HG02610 (cell line): ENCODE results near the gene TRIP4.
"Not testable (repeated sequence)": the region's sequence is repeated elsewhere in the genome, so short reads cannot be mapped to it uniquely, and the experiment has no call there.

ENCODE experiments used
- ATAC-seq: cut with Tn5 transposase; IDR thresholded peaks from one replicate; pipeline ENCODE4 v1.9.1; 2021; ENCODE audit warnings: mild to moderate bottlenecking, moderate library complexity; ENCODE audit not compliant: unreplicated experiment

Gene TRIP4

DNA sequence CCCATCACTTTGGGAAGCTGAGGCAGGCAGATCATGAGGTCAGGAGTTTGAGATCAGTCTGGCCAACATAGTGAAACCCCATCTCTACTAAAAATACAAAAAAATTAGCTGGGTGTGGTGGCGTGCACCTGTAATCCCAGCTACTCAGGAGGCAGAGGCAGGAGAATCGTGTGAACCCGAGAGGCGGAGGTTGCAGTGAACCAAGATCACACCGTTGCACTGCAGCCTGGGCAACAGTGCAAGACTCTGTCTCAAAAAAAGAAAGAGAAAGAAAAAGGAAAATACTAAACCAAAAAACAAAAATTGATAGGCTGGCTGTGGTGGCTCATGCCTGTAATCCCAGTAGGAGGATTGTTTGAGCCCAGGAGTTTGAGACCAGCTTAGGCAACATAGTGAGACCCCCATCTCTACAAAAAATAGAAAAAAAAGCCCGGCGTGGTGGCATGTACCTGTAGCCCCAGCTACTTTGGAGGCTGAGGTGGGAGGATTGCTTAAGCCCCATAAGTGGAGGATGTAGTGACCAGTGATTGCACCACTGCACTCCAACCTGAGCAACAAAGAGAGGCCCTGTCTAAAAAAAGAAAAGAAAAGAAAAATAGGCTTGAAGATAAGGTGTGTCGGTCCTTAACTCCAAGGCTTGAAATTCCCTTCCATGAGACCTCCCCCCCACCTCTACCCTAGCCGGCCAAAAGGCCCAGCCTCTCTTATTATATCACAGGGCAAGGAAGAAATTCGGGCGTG is 7.3 kb upstream of the TRIP4 start:
- not testable (repeated sequence) for ATAC-seq

DNA sequence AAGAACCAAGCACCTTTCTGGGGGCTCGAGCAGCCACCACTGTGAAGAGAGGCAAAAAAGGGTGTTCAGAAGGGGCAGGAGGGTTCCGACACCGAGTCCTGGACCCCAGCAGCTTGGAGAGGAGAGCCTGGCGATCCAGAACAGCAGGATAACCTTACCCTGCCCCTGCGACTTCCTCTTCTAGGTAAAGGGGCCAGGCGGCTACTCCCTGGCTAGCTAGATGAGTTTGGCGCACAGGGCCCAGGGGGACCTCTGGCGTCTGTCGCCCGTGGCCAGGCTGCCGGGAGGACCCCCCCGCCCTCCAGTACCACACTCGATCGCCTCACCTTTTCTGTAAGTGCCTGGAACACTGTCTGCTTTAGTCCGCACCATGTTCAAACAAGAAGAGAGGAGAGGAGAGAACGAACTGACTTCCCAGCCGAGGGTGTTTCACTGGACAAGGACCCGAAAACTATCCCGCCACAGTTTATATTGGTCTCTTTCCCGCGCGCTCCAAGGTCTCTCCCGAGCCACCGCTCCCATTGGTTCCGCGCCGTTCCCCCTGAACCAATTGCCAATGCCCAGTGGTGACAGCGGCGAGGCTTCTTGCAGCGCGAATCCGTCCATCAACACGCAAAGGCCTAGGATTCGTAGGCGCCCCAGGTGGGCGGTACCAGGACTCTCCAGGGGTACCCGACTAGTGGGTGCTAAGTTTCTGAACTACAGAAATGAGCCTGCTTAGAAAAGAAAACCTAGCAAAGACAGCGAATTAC is 6.5 kb upstream of the TRIP4 start, which contains the start of gene PCLAF:
Gene PCLAF (minus strand): TSS at position 442 of the 752 bp plus-strand sequence. CDS start 70 bp downstream, at position 372.
- ATAC-seq = peak; percentile 99

DNA sequence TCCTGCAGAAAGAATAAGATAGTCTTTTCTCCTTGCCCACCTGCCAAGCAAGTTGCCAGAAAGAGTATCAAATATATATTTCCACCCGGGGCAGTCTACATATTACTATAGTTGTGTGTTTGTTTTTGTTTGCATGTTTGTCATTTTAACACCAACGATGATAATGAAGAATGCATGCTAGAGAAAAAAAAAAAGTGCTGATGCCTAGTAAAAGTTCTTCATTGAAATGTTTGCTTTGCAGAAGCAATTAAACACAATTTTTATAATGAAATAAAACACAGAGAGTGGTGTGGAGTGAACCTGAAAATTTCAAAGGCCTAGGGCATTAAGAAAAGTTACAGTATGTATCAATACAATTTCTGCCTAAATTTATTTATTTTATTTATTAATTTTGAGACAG is 3.9 kb upstream of the TRIP4 start:
- ATAC-seq = no peak

DNA sequence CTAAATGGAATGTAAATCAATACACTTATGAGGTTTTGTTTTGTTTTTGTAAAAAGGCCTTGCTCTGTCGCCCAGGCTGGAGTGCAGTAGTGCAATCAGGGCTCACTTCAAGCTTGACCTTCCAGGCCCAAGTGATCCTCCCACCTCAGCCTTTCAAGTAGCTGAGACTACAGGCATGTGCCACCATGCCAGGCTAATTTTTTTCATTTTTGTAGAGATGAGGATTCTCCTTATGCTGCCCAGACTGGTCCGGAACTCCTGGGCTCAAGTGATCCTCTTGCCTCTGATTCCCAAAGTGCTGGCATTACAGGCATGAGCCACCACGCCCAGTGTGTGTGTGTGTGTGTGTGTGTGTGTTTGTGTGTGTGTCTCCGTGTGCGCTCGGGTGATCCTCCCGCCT is 1.3 kb upstream of the TRIP4 start:
- ATAC-seq = no peak

DNA sequence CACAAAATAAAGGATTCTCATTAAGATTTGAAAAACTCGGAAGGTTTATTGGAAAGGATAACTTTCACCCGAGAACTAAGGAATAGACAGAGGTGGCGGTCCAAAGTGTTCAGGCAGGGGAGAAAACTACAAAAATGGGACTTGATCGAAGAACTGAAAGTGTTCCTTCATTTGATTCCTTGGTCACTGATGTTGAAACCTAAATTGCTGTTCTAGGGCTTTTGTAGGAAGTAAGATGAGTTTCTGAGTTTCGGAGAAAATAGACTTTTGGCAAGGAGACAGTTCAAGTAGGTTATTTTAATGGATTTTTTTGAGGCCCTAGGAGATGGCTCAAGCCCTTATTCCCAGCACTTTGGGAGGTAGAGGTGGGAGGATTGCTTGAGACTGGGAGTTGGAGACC is 1.4 kb downstream of the TRIP4 start:
- no peak for ATAC-seq

DNA sequence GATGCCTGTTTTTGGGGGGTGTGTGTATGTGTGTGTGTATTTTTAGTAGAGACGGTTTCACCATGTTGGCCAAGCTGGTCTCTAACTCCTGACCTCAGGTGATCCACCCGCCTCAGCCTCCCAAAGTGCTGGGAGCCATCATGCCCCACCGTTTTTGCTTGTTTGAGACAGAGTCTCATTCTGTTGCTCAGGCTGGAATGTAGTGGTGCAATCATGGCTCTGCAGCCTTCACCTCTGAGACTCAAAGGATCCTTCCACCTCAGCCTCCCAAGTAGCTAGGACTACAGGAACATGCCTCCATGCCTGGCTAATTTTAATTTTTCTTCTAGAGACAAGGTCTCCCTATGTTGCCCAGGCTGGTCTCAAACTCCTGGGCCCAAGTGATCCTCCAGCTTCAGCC is 4.8 kb downstream of the TRIP4 start:
- not testable (repeated sequence) for ATAC-seq

DNA sequence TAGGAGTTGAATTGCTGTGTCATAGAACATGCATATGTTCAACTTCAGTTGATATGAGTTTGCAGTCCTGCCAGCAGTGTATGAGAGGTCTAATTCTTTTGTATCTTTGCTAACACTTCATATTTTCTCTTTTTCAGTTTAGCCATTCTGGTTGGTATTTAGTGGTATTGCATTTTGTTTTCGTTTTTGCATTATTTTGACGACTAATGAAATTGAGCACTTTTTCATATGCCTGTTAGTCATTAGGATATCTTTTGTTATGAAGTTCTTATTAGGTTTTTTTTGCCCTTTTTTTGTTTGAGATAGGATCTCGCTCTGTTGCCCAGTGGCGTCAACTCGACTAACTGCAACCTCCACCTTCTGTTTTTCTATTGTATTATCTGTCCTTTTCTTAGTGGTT is 9.2 kb downstream of the TRIP4 start:
- ATAC-seq = no peak

DNA sequence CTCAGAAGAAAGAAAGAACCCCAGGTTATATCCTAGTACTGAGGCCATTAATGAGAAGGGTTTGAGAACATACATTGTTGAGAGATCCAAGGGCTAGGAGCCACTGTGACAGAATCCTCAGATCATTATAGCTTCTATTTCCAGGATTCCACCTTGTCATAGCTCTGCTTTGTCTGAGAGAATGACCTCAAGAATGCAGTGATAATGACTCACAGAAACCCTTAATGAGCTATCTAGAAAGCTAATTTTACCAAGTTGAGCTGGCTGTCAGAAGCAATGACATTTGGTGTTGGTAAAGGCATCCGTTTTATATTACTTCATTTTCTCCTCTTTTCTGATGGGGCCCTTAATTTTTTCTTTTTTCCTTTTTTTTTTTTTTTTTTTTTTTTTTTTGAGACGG is 10.9 kb downstream of the TRIP4 start:
- ATAC-seq = no peak

DNA sequence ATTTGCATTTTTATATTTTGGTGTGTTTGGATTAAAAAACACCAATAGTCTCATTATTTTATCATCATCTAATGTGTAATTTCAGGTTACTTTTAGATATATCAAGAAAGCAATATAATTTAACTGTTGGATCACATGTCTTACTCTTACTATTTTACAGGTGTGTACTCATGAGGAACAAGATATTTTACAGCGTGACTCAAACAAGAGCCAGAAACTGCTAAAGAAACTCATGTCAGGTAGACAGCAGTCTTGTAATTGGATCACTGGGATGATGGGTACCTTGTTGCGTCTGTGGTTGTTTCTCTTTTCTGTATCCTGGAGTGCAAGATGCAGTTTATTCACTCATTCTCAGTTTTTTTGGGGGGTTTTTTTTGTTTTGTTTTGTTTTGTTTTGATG is 12.9 kb downstream of the TRIP4 start:
- no peak for ATAC-seq

DNA sequence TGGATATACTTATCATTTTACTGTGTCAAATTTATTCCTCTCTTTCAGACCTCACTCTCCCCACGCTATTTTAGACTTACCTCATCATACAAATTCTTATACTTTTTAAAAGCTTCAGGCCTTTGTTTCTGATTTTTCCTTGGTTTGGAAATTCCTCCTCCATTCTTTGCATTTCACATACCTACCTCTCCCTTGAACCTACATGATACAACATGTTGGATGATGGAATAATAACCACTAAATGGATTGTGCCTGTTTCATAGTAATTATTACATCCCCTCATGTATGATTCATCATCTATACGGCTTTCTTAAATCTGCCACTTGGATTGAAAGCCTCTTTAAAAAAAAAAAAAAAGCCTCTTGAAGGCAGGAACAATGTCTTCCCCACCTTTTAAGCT is 24.6 kb downstream of the TRIP4 start:
- no peak for ATAC-seq

DNA sequence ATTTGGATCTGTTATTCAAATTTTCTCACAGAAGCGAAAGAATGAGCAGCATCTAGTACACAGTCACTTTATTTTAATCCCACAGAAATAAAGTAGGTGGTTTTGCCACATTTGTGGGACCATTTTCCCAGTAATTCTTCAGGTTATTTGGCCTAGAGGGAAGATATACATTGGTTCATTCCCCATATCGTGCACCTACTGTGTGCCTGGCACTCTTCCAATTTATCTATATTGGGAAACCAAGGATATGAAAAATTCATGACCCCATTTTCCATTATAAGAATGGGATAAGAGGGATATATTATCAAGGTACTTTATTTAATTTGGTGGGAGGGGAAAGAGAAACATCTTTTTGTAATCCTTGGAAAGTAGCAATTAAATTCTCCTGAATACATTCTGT is 35.1 kb downstream of the TRIP4 start:
- ATAC-seq = no peak

DNA sequence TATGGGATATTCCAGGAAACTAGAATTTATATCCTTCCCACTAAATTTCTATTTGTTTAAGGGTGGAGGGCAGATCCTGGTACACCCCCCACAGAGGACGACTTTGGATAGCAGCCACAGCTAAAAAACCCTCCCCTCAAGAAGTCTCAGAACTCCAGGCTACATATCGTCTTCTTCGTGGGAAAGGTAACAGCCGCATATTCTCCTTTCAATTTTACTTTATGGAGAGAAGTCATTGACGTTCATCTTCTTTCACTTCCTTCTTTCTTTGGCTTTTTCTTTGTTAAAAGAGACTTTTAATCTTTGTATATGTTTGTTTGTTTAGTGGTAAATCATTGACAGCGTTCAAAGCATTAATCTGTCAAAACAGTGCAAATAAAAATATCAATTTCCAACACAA is 36.3 kb downstream of the TRIP4 start:
- no peak for ATAC-seq

DNA sequence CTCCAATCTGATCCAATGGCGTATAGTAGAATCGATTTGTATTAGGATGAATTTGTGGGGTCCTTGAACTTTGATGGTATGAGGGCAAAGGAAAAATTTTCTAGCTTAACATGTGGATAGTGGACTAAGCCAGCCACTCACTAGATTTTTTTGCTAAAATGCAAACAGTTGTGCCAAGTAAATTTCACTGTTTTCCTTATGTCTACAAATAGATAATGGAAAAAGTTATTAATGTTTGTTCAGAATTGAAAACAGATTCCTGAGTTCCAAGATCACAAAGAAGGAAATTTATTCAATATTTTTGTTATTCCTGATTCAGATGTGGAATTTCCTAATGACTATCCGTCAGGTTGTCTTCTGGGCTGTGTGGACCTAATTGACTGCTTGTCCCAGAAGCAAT is 37.6 kb downstream of the TRIP4 start:
- ATAC-seq = no peak

DNA sequence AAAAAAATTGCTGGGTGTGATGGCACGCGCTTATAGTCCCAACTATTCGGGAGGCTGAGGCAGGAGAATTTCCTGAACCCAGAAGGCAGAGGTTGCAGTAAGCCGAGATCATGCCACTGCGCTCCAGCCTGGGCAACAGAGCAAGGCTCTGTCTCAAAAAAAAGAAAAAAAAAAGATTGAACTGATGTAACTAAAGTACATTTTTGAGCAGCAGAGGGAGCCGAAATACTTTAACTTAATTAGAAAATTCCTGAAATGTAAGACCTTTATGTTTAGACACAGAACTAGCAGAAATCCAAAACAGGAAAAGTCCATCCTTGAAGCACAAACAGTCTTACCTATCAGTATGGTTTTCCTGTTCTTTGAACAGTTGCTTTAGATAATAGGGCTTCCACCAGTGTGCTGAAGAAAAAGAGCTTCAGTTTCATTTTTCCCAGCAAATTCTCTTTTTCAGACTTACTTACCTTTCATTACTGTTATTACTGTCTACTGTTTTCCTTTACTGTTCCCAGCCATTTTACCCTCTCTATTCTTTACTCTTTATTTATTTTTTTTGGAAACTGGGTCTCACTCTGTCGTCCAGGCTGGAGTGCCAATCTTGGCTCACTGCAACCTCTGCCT is 39.3 kb downstream of the TRIP4 start:
- ATAC-seq = no peak

DNA sequence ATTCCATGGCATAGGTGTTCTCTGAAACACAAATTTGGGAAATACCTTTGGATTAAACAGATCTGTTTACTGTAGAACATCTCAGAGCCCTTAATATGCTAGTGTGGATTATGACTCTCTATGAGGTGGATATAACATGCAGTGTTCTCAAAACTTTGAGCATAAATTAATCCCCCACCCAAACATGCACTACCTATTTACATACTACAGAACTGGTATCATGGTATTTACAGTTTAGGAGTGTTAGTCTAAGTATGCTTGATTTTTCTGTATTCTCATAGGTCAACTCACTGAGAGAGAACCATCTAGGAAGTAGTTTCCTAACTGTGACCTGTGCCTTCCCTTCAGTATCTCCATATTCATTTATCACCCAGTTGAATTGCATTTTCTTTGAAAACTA is 41.8 kb downstream of the TRIP4 start:
- ATAC-seq = no peak

DNA sequence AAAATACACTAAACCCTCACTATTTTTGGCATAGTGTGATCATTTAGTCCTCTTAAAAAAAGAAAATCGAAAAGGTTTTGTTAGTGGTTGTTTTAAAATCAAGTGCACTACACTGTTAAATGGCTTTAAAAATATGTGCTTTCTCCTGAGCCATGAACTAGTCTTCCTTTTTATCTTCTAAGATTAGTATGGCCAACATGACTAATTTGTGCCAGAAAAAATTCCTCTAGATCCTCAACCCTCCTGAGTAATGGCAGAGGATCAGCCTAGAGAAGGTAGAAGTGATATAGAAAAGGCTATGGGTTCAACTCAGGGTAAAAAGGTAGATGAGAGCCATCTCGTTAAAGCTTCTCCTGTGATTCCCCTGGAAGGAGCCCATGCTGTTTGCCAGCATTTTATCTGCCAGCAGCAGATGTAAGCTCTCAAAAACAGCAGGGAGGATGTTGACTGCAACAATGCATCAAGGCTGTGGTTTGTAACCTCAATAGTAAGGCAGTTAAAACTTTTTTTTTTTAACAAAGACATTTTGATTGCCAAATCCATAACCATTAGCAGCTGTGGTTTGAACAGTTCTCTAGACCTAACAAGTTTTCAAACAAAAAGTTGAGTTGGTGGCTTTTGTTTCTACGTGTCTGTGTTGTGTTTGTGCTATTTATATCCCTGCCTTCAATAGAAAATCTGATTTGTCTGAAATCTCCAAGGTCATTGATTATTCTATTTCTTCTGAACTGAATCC is 42.5 kb downstream of the TRIP4 start:
- no peak for ATAC-seq

DNA sequence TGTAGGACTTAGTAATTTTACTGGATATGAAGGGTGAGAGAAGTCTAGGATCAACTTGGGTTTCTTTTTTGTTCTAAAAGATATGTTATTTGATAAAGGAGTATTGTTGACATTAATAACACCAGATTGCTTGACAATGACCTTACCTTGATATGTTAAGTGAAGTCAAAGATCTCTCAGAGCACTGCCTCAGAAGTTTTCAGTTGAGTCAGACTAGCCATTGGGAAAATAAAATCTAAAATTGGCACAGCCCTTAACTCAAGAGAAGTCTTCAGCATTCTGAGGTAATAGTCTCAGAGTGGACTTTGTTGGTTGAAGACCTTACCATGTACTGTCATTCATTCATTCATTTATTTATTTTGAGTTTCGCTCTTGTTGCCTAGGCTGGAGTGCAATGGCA is 50.3 kb downstream of the TRIP4 start:
- ATAC-seq = no peak

DNA sequence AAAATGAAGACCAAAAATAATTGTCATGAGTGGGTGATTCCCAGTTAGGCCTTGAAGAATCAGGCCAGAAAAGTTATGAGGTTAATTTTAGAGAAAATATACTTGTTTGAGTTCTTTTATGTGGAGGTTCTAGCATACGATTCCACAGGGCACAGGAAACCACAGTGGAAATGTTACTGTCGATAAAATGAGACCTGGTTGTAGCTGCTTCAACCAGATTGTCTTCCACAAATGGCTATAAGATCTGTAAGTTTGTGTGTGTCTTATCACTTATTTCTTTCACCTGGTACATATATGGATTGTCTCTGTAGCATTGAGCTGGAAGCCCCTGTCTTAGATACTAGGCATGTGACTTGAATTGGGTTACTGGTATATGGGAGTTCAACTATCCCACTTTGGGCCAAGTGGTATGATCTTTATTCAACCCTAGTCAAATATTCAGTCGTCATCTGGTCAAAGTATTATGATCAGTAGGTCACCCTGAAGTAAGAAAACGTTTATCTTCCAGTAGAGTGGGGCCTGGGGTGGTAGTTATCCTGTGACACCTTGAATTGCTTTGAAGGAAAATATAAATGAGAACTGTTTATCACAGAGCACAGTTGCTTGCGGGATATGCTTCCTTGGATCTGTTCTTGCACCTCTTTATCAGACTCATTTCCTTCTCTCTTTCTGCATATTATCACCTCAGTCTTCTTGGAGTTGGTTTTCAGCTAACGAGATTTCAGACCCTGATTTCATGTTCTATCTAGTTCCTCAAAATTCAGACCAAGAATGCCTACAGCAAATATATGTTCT is 51.2 kb downstream of the TRIP4 start:
- ATAC-seq = no peak

DNA sequence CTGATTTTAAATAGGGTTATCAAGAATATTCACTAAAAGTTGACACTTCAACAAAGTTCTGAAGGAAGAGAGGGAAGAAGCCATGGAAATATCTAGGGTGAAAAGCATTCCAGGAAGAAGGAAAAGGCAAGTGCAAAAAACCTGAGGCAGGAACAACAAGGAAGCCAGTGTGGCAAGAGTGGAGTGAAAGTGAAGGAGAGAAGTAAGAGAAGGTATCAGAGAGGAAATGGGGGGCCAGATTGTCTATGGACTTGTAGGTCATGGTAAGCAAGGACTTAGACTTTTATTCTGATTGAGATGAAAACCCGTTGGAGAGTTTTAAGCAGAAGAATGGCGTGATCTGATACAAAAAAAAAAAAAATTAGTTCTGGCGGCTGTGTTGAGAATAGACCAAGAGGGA is 54.2 kb downstream of the TRIP4 start:
- no peak for ATAC-seq

DNA sequence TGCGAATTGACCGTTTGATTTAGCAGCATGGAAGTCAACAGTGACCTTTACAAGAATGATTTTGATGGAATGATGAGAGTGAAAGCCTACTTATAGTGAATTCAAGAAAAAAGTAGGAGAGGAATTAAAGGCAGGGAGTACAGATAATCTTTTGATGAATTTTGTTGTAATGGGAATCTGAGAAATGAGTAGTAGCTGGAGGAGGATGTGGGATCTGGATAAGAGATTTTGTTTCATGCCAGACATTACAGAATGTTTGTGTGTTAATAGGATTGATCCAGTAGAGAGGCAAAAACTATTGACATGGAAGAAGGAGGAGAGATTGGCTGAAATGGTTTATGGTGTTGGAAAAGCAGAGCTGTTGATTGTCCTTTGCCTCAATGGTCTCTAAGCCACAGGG is 55.4 kb downstream of the TRIP4 start:
- ATAC-seq = no peak
